CD14-positive monocyte (primary cell): Measurements from ENCODE around the gene CATSPERE. TPM values are rescaled to one million over a fixed set of nuclear protein-coding genes. Genes with fewer than 3 reads are reported as not detected.

Experiments
- DNase-seq, 3 donors: peaks; one replicate each; pipeline ENCODE4 v3.0.0-alpha.2; 2011 to 2022
- H2AFZ ChIP-seq: 2 replicates; pipeline ENCODE4 v1.6.0; 2012; ENCODE audit warnings: mild to moderate bottlenecking, low read depth, low read length, inconsistent platforms; ENCODE audit not compliant: insufficient read depth, poor library complexity, severe bottlenecking
- H3K27ac ChIP-seq, 2 donors: 1 replicate in 1 of 2; 2 replicates in 1 of 2; pipeline ENCODE4 v1.5.1; 2012 to 2013; ENCODE audit warnings: low read length in 2 of 2, control low read depth in 1 of 2, inconsistent platforms in 1 of 2, low read depth in 1 of 2, mild to moderate bottlenecking in 1 of 2
- H3K27me3 ChIP-seq, 2 donors: one replicate each; pipeline versions ENCODE4 v1.6.0 to v1.6.1; 2011 to 2013; ENCODE audit warnings: low read length in 2 of 2; ENCODE audit not compliant: control insufficient read depth in 2 of 2, insufficient read depth in 2 of 2
- H3K36me3 ChIP-seq, 2 donors: replicated peaks in 1 of 2; 1 replicate in 1 of 2; 2 replicates in 1 of 2; pipeline versions ENCODE4 v1.5.1 to v1.6.1; 2012 to 2013; ENCODE audit warnings: low read length in 2 of 2, control low read depth in 1 of 2, inconsistent platforms in 1 of 2, mild to moderate bottlenecking in 1 of 2; ENCODE audit not compliant: insufficient read depth in 2 of 2, control insufficient read depth in 1 of 2
- H3K4me1 ChIP-seq, 2 donors: 1 replicate in 1 of 2; 2 replicates in 1 of 2; pipeline versions ENCODE4 v1.5.1 to v1.6.1; 2012 to 2013; ENCODE audit warnings: low read length in 2 of 2, control low read depth in 1 of 2, inconsistent platforms in 1 of 2, mild to moderate bottlenecking in 1 of 2, moderate library complexity in 1 of 2; ENCODE audit not compliant: insufficient read depth in 2 of 2, control insufficient read depth in 1 of 2
- H3K4me2 ChIP-seq: replicated peaks from 2 replicates; pipeline ENCODE3; 2012; ENCODE audit warnings: low read length, moderate library complexity, mild to moderate bottlenecking; ENCODE audit not compliant: poor library complexity, severe bottlenecking; ENCODE audit errors: extremely low read depth
- H3K4me3 ChIP-seq, 3 experiments: fragments of 200-600 bp in 1 of 3; sonication (generic) in 1 of 3; replicated peaks in 1 of 3; 1 replicate in 2 of 3; 2 replicates in 1 of 3; pipeline ENCODE4 v1.5.1; 2011 to 2013; ENCODE audit warnings: low read length in 3 of 3, mild to moderate bottlenecking in 3 of 3, control low read depth in 2 of 3, low read depth in 2 of 3, inconsistent platforms in 1 of 3, moderate library complexity in 1 of 3
- H3K79me2 ChIP-seq: 2 replicates; pipeline ENCODE4 v1.6.0; 2012; ENCODE audit warnings: mild to moderate bottlenecking, control low read depth, inconsistent platforms, low read length, moderate library complexity; ENCODE audit not compliant: insufficient read depth
- H3K9ac ChIP-seq: 2 replicates; pipeline ENCODE4 v1.6.0; 2017; ENCODE audit warnings: low read length, mild to moderate bottlenecking; ENCODE audit not compliant: insufficient read depth, poor library complexity, severe bottlenecking
- H3K9me3 ChIP-seq, 2 donors: replicated peaks in 1 of 2; 1 replicate in 1 of 2; 2 replicates in 1 of 2; pipeline versions ENCODE4 v1.5.1 to v1.6.1; 2012 to 2013; ENCODE audit warnings: low read length in 2 of 2, control low read depth in 1 of 2; ENCODE audit not compliant: control insufficient read depth in 1 of 2, insufficient read depth in 1 of 2
- H4K20me1 ChIP-seq: 2 replicates; pipeline ENCODE4 v1.6.0; 2012; ENCODE audit warnings: mild to moderate bottlenecking, low read length, control low read depth, moderate library complexity; ENCODE audit not compliant: insufficient read depth
- H3K27ac Mint-ChIP-seq, 7 donors: one replicate each; pipeline ENCODE4 v1.8.0; 2020; ENCODE audit warnings: mild to moderate bottlenecking in 7 of 7, mixed read lengths in 7 of 7, moderate library complexity in 6 of 7, inconsistent platforms in 2 of 7
- H3K27me3 Mint-ChIP-seq, 3 donors: one replicate each; pipeline ENCODE4 v1.8.0; 2021 to 2022; ENCODE audit warnings: low read depth in 3 of 3, mild to moderate bottlenecking in 3 of 3, mixed read lengths in 3 of 3, moderate library complexity in 3 of 3, inconsistent platforms in 1 of 3
- H3K36me3 Mint-ChIP-seq, 2 donors: one replicate each; pipeline ENCODE4 v1.8.0; 2020; ENCODE audit warnings: mixed read lengths in 2 of 2, inconsistent platforms in 1 of 2, mild to moderate bottlenecking in 1 of 2
- H3K4me1 Mint-ChIP-seq: one replicate; pipeline ENCODE4 v1.8.0; 2020; ENCODE audit warnings: mild to moderate bottlenecking, mixed read lengths
- H3K4me3 Mint-ChIP-seq, 2 donors: one replicate each; pipeline ENCODE4 v1.8.0; 2020; ENCODE audit warnings: mild to moderate bottlenecking in 2 of 2, mixed read lengths in 2 of 2, moderate library complexity in 1 of 2
- H3K9me3 Mint-ChIP-seq, 7 donors: one replicate each; pipeline ENCODE4 v1.8.0; 2020 to 2022; ENCODE audit warnings: mixed read lengths in 7 of 7, mild to moderate bottlenecking in 6 of 7, moderate library complexity in 6 of 7, inconsistent platforms in 2 of 7
- WGBS: methylation state at CpG from one replicate; pipeline ENCODE4 v1.1.5; 2013; ENCODE audit warnings: missing lambda C conversion rate; ENCODE audit not compliant: insufficient coverage; 5-methylcytosine and 5-hydroxymethylcytosine counted together
- intact Hi-C, 2 donors: fragments of 100-400 bp; cut with micrococcal nuclease; formaldehyde crosslinking; loops; one replicate each; pipeline versions ENCODE4 v1.15.0 to v1.15.1; 2023
- polyA plus RNA-seq, 3 donors: library from polyadenylated mRNA; depleted of rRNA in 1 of 3; unstranded in 2 of 3; stranded (reverse) in 1 of 3; fragments of 300-500 nt in 2 of 3; fragments of >200 nt in 1 of 3; fragmentation: Illumina TruSeq in 2 of 3; gene quantifications; 1 replicate in 2 of 3; 2 replicates in 1 of 3; pipeline ENCODE4 v1.2.3, GENCODE V29; 2012 to 2021
- TF ChIP-seq, protein P1 (sequence below): fragments of 200-600 bp; IDR thresholded peaks from one replicate; pipeline ENCODE4 v1.8.0; 2022; ENCODE audit warnings: antibody characterized with exemption, mild to moderate bottlenecking

Gene CATSPERE
- polyA plus RNA-seq, 3 donors = 0.63 TPM; not detected in 2

GRCh38 chr1:244429818-244430217 is 31.3 kb upstream of the CATSPERE start:
- Histone ChIP-seq H3K9ac (no peak overlapping the region), H3K27me3 (no peaks in the 10 kb centered on the region), H3K79me2 (peaks cover 9% of the 10 kb centered on the region), H3K4me3 (no peak overlapping the region), H4K20me1 (peaks cover 8% of the 10 kb centered on the region), H3K4me1 (peaks cover 3 to 5% of the 10 kb centered on the region in 2 donors), H3K9me3 (no peaks in the 10 kb centered on the region), H3K36me3 (peaks cover 43 to 68% of the 10 kb centered on the region in 2 donors), H3K27ac (no peak overlapping the region), H3K4me2 (no peak overlapping the region), H2AFZ (no peak overlapping the region)
- TF ChIP-seq, protein P1, sequence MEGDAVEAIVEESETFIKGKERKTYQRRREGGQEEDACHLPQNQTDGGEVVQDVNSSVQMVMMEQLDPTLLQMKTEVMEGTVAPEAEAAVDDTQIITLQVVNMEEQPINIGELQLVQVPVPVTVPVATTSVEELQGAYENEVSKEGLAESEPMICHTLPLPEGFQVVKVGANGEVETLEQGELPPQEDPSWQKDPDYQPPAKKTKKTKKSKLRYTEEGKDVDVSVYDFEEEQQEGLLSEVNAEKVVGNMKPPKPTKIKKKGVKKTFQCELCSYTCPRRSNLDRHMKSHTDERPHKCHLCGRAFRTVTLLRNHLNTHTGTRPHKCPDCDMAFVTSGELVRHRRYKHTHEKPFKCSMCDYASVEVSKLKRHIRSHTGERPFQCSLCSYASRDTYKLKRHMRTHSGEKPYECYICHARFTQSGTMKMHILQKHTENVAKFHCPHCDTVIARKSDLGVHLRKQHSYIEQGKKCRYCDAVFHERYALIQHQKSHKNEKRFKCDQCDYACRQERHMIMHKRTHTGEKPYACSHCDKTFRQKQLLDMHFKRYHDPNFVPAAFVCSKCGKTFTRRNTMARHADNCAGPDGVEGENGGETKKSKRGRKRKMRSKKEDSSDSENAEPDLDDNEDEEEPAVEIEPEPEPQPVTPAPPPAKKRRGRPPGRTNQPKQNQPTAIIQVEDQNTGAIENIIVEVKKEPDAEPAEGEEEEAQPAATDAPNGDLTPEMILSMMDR = no peak
- Mint-ChIP-seq H3K4me1 (peaks cover 13% of the 10 kb centered on the region), H3K36me3 (peaks cover 37 to 57% of the 10 kb centered on the region in 2 donors), H3K27me3 (no peaks in the 10 kb centered on the region), H3K4me3 (no peak overlapping the region), H3K9me3 (peaks cover 0 to 3% (median 0%) of the 10 kb centered on the region in 7 donors), H3K27ac (no peak overlapping the region)
- intact Hi-C loops = no loop called here
- no peak for DNase-seq
- no CpG with 5 or more reads among the region's 3 CpGs for WGBS

- Mint-ChIP-seq H3K4me3 (no peak overlapping the region), H3K4me1 (peaks cover 13% of the 10 kb centered on the region), H3K27me3 (no peaks in the 10 kb centered on the region), H3K36me3 (peaks cover 42 to 65% of the 10 kb centered on the region in 2 donors), H3K9me3 (peaks cover 0 to 3% (median 0%) of the 10 kb centered on the region in 7 donors), H3K27ac (no peak overlapping the region)
- peaks cover 19% of the 10 kb centered on the region for H4K20me1 ChIP-seq
- peaks cover 21% of the 10 kb centered on the region for H3K79me2 ChIP-seq
- no peak overlapping the region for H3K4me2 ChIP-seq
- H3K9ac ChIP-seq = no peak overlapping the region
- peak overlapping the region in 1 of 2 donors; percentile 32 for H3K27ac ChIP-seq
- no peaks in the 10 kb centered on the region for H3K27me3 ChIP-seq
- no peaks in the 10 kb centered on the region for H3K9me3 ChIP-seq
- intact Hi-C loops = no loop called here
- peaks cover 52 to 68% of the 10 kb centered on the region in 2 donors for H3K36me3 ChIP-seq
- TF ChIP-seq, protein P1 = no peak
- H3K4me1 ChIP-seq = peaks cover 3 to 5% of the 10 kb centered on the region in 2 donors
- H2AFZ ChIP-seq = no peak overlapping the region
- DNase-seq = no peak
- no peak overlapping the region for H3K4me3 ChIP-seq
Observed at GRCh38 chr1:244431166-244431565, 29.9 kb upstream of the CATSPERE start.
